Inflammatory macrophage treated with lipopolysaccharide for 1 hour (primary cell): ENCODE measurements around the gene SLC38A6.

ENCODE experiments used
- DNase-seq, 2 donors: peaks; one replicate each; pipeline ENCODE4 v3.0.0-alpha.2; 2020 to 2022

The SLC38A6 gene

DNA sequence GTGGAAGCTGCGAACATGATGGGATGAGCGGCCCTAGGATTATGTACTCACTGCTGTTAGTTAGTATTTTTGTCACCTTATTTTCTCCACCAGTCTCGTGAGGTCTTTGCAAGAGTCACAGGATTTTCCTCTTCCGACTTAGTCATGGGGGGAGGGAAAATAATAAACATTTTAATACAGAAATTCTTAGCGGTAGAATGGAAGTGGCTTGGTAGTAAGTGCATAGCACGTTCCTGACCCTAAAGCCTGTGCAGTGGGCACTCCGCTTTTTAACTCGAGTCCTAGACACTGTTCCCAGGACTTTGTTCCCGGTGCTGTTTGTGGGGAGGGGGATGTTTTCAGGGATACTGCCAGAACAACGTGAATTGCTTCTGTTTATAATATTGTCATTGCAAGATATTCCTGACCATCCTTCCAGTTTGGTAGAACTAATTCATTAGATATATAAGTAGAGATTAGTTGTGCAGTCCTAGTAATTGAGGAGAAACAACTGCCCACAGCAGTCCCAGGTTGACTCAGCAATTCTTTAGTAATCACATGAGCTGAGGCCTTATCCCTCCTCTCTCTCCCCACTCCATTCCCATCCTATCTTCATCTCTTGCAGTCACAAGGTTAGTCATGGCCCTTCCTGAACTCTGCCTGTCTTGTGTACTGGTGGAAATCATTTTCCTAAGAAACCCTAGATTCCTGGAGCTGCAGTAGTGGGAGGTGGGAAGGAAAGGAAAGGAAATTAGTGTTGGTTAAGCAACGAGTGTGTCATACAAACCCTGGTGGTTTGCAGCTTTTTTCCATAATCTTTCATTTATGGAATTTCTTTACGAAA is 799 bp downstream of the SLC38A6 start:
- DNase-seq, result peak; percentile 45 to 77

- DNase-seq, result peak; percentile 60 to 73
These were observed 3.2 kb downstream of the SLC38A6 start for GRCh38 chr14:60984196-60984595.

GRCh38 chr14:60986500-60986899 is 5.5 kb downstream of the SLC38A6 start:
- no peak for DNase-seq

- DNase-seq, result peak; percentile 83 to 97
These were observed 8.6 kb downstream of the SLC38A6 start for GRCh38 chr14:60989599-60989998.

DNA sequence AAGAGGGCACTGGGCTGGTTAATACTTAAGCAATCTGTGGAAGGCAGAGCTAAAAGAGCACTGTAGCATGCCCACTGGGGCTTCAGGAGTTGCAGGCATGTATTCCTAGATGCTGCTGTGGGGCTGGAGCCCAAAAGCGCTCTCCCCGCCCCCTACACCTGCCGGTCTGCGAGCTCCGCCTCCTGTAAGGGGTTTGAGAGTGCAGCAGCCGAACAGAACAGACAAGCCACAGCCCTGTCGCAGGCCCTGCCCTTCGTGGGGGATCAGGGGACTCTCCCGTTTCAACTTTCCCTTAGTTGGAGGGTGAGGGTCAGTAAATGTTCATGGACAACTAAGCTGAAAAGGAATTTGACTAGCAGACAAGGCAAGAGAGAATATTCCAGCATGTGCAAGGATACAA is 17.6 kb downstream of the SLC38A6 start:
- DNase-seq, result no peak

GRCh38 chr14:60999536-60999935 is 18.5 kb downstream of the SLC38A6 start:
- no peak for DNase-seq

DNA sequence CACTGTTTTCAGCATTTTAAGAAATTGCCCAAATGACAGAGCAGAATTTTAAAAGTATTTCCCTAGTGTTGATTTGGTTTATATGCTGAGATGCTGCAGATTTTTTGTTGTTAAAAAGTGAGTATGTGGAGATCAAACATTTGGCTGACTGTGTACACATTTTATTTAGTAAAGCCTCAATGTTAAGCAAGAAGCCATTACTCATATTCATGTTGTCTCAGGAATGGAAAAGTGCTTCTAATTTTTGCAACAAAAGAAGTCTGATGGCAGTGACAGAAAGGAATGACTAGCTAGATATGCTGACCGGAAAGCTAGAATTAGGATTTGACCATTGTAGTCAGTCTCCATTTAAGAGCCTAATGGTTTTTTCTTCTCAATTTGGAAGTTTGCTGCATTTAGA is 22.5 kb downstream of the SLC38A6 start:
- DNase-seq, result no peak

GRCh38 chr14:61019537-61019936 is 38.5 kb downstream of the SLC38A6 start:
- no peak for DNase-seq

DNA sequence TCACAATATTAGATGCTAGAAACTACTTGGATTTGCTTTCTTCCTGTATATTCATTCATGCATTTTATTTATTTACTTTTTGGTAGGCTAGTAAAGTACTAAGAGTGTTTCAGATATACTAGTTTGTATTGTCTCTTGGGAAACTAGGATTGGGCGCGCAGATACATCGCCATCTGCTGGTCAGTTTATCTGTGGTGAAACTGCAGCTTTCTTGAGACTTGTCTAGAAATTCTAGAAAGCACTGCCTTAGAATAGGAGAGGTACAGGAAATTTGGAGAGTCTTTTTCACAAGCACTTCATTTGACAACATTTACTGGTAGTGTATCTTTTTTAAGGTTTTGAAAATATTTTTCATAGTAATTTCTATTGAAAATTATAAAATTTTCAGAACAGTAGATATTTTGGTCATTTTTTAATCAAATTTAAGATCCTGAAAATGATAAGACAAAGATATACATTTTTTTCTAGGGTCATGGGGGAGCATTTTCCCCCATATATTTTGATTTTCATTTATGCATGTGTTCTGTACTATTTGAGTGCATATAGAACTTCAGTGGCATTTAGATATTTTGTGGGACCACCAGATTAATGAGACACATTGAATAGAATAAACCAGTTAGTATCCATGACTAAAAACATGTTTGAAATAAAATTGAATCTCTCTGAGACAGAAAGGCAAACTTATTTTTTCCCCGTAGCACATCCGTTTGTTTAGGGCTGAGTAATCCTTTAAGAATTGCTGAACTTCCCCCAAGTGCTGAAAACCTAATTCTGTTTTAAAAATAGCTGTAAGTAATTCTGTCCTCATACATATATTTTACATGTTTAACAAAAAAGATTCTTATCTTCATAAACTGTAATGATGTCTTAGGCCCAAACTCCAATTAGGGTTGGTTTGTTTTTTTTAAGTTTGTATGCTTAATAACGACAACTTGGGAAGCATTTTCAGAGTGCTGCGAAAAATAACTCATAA is 44.5 kb downstream of the SLC38A6 start:
- peak; percentile 63 to 89 for DNase-seq

DNA sequence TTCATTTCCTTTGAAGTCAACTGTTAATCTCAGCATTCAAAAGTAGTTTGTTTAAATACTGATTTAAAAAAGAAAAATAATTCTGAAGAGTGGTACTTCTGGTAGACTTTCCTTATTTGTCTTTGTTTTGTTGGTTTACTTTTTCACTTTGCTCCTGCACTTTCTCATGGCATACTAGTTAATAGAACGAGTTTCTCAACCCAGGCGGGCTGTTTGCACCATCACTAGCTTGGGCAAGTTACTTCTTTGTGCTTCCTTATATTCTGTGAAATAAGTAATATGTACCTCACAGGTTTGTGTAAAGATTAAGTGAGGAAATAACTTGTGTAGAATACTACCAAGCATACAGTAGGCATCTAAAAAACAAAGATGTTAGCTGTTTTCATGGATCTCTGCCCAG is 45.5 kb downstream of the SLC38A6 start:
- DNase-seq, result peak; percentile 54 to 56

DNA sequence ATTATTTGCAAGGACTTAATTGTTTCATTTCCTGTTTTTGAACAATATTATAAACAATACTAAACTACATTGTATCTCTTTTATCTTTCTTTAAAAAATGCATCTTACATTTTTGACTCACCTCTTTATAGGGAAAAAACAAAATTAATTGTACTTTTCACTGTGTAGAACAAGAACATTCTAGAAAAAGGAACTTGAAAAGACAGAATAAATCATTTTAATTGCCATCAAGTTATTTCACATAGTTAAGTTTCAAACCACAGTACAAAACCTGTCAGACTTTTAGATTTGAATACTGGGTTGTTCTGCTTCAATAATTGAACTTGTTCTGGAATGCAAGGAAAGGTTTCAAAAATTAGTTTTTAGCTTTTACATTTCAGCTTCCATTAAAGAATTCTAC is 50.0 kb downstream of the SLC38A6 start:
- no peak for DNase-seq

- no peak for DNase-seq
These were observed 52.0 kb downstream of the SLC38A6 start for GRCh38 chr14:61033054-61033453.

- no peak for DNase-seq
These were observed 52.8 kb downstream of the SLC38A6 start for GRCh38 chr14:61033855-61034254.

DNA sequence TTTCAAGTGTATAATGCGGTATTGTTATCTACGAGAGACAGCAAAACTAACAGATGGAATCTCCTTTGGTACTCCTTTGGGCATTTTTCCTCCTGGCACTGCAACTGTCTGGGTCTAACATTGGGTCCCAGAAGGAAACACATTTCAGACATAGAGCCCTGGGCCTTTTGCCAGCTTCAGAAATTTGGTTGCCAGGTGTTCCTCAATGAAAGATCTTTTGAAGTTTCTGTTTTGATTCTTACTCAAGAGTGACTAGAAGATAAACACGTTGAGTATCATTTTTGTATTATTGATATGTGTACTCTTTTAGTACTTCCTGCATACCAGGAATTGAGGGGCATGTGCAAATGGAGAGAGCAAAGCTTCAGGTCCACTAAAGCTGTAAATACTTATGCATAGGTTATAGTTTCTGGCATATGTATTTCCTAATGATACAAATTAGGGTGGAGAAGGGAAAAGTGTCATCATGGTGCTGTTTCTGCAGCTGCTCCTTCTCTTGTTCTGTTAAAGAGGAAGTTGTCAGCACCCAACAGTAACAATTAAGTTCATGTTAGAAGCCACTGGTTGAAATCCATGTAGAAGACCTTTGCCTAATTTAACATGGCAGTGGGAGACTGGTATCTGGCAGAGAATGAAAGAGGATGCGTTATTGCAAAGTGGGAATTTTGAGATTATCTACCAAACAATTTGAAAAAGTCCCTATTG is 53.5 kb downstream of the SLC38A6 start:
- DNase-seq, result peak; percentile 55 to 75

DNA sequence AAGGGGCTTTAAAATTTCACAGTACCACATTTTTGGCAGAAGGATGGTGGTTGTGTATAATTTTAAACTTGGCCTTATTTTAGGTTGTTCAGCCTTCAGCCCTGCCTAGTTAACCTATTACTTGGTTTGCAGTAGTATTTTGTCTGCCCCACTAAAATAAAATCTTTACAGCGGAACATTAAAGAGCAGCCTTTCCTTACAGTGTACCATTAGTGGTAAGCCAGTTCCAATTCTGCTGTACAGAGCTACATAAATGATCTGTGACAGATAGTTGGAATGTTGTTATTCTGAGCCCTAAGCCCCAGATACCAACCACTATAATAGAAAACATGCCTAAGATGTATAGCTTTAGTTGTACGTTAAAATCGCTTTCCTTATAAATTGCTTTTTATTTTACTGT is 56.2 kb downstream of the SLC38A6 start:
- no peak for DNase-seq

- no peak for DNase-seq
These were observed 60.7 kb downstream of the SLC38A6 start for GRCh38 chr14:61041704-61042103.

GRCh38 chr14:61042220-61042619 is 61.2 kb downstream of the SLC38A6 start:
- no peak for DNase-seq

DNA sequence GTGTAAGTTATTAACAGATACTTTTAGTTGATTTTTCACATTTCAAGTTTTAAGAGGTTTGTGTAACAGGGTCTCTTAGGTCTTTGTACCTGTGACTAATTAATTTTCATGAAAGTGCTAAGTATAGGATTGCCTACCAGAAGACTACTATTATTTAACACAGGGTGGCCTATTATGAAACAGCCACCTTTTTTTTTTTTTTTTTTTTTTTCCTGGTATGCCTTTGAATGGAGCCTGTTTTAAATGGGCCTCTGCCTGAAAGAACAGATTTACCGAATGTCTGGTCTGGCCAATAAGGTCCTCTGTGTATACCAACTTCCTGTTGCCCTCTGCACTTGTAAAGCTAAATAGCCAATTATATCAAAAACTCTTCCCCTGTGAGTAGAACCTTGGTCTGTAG is 62.5 kb downstream of the SLC38A6 start:
- no peak for DNase-seq

GRCh38 chr14:61047021-61047420 is 66.0 kb downstream of the SLC38A6 start:
- no peak for DNase-seq

DNA sequence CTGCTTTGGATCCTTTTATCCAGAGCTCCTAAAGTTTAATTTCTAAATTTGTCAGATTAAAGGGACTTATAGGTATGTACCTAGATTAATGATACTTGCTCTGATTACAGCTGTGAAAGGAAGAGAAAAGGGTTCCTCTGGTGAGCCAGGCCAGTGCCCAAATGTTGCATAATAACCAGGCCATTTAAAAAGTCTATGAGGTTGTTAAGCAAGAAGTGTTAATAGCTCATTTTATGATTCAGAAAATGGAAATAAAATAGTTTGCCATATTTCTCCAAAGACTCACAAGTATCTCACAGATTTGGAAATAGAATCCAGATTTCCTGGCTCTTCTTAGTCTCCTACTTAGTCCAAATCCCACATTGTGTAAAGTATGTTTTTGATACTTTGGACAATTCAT is 67.6 kb downstream of the SLC38A6 start:
- DNase-seq, result peak; percentile 25 to 36

- peak; percentile 42 to 64 for DNase-seq
These were observed 69.4 kb downstream of the SLC38A6 start for GRCh38 chr14:61050417-61050816.

DNA sequence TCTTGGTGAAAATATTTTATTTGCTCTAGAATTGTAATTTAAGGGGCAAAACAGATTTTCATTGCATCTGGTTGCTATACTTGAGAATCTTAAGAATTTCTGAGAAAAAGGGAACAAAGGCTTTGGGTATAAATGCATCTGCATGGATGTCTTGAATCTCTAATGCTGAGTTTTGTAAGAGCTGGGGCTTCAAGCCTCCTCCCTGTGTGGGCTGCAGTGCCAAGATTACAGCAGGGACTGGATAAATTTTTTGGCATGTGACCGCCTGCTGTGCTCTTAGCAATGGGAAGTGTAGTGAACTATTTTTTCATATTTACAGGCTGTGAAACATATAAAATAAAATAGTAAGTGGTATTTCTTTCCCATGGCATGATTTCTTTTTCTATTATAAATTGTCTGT is 70.0 kb downstream of the SLC38A6 start:
- DNase-seq, result peak; percentile 83 to 94

- DNase-seq, result no peak
These were observed 70.6 kb downstream of the SLC38A6 start for GRCh38 chr14:61051621-61052020.
